Urothelium cell line (cell line): Measurements from ENCODE around the gene OS9.
A peak's percentile ranks its signal among the peaks of the same experiment; 100 is the strongest.
"Not testable (repeated sequence)": the region's sequence is repeated elsewhere in the genome, so short reads cannot be mapped to it uniquely, and the experiment has no call there.

ENCODE experiments used
- DNase-seq: peaks from one replicate; pipeline ENCODE4 v3.0.0; 2011; ENCODE audit warnings: low spot score, mixed read lengths
- FAIRE-seq: peaks from 2 replicates; lab custom pipeline; 2011; peaks lifted over from hg19 to GRCh38; lab: Jason Lieb, UNC

Gene OS9

DNA sequence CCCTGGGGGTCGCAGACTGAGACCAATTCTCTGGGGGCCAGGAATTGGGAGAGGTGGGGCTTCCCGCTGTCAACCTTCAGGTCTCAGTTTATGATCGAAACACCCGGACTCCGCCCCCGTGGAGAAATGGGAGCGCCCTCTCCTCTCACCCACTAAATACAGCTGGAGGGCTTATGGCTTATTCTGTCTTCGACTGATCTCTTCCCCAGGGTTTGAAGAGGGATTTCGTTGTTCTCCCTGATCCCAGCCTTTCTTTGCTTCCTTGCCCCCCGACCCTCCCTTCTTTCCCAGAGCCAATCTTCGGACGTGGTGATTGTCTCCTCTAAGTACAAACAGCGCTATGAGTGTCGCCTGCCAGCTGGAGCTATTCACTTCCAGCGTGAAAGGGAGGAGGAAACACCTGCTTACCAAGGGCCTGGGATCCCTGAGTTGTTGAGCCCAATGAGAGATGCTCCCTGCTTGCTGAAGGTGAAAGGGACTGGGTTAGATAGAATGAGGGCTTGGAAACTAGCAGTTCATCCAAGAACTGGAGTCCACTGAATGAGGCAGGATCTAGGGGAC, 607 bp downstream of the OS9 start:
- no peak for DNase-seq

DNA sequence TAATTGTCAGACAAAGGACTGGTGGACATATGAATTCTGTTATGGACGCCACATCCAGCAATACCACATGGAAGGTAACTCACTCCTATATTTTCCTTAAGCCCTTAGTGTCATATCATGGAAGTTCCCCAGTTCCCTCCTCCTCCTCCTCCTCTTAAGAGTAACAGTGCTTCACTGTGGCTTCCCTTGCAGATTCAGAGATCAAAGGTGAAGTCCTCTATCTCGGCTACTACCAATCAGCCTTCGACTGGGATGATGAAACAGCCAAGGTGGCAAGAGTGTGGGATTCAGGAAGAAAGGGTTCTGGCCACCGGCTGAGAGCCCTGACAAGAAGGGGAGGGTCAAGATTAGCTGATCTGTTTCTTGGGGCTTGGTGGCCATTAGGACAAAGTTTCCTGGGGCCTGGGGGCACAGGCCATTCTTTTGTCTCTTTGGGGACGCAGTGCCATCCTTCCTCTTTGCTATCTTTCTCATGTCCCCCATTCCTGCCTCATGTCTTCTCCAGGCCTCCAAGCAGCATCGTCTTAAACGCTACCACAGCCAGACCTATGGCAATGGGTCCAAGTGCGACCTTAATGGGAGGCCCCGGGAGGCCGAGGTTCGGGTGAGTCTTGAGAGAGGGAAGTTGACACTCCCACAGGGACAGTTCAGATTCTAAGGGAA, 2.0 kb downstream of the OS9 start:
- DNase-seq (no peak), FAIRE-seq (no peak)

More for the DNA sequence above, 607 bp downstream of the OS9 start:
- no peak for FAIRE-seq

DNA sequence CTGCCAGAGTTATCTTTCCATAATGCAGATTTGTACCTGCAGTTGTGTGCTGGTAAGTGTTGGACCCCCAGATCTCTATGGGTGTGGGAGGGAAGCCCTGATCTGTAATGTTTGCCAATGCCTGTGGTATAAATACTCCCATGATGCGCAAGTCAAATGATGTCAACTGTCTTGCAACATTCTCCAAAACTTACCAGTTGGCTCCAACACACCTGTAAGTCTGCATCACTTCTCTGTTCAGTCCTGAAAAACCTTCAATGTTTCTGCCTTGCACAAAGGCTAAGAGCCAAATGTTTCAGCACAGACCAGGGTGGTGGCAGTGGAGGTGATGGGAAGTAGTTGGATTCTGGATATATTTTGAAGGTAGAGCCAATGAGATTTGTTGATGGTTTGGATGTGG, 3.1 kb downstream of the OS9 start:
- DNase-seq, result no peak
- no peak for FAIRE-seq

DNA sequence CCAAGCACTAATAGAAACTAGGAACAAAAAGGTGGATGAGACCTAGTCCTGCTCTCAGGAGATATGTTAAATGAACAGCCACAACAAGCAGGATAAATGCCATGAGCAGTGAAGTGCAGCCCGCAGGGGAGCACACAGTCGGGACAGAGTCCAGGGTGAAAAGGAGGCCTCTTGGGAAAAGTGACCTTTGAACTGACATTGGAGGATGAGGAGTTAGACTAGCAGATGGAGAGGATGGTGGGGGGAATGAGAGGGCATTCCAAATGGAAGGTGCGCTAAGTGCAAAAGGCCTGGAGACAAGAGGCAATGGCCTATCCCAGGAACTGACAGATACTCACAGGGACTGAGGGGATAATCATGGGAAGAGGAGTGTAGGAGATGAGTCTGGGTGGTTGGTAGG, 4.5 kb downstream of the OS9 start:
- DNase-seq (no peak), FAIRE-seq (no peak)

DNA sequence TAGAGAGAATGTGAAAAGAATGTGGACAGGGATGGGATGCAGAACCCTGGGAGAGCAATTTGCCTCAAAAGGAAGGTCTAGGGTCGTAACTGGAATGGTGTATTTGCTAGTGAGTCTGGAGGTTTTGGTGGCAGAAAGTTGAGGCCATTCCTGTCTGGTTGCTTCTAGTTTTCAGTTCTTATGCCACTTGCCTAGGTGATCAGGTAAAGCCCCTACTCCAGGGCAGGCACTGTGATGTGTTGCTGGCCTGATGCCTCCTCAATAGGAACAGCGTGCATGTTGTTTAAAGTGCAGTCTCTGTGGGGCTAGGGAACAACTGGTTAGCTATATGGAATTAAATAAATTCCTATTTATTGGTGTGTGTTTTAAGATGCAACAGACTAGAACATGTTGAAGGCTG, 6.4 kb downstream of the OS9 start:
- DNase-seq (no peak), FAIRE-seq (no peak)

DNA sequence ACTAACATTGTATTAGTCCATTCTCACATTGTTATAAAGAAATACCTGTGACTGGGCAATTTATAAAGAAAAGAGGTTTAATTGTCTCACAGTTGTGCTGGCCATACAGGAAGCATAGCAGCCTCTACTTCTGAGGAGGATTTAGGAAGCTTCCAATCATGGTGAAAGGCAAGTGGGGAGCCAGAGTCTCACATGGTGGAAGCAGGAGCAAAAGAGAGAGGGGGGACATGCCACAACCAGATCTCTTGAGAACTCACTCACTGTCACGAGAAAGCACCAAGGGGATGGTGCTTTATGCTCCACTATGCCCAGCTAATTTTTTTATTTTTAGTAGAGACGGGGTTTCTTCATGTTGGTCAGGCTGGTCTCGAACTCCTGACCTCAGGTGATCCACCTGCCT, 13.3 kb downstream of the OS9 start:
- FAIRE-seq (no peak), DNase-seq (no peak)

DNA sequence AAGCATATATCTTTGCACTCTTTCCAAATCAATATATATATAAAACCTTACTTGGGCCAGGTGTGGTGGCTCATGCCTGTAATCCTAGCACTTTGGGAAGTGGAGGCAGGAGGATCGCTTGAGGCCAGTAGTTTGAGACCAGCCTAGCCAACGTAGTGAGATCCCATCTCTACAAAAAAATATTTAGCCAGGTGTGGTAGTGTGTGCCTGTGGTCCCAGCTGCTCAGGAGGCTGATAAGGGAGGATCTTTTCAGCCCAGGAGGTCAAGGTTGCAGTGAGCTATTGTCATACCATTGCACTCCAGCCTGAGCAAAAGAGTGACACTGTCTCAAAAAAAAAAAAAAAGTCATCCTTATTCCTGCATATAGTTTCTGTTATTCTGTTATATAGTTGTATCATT, 14.4 kb downstream of the OS9 start:
- DNase-seq (no peak), FAIRE-seq (no peak)

DNA sequence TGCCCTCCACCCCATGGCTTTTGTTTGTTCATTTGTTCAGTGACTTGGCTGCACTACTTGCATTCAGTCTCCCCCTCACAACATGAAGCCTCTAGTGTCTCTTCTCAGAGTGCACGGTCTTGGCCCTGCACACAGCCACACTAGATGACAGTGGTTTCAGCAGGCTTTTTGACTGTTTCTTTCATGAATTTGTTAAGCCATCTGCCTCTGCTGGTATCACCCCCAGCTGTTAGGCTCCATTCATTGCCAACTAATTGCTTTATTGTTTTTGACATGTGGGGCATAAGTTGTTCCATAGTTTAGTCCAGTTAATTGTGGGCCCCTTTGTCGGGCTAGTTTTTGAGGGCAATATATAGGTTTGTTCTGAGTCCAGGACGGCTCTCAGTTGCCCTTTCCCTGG, 18.8 kb downstream of the OS9 start:
- DNase-seq, result no peak
- FAIRE-seq, result no peak

DNA sequence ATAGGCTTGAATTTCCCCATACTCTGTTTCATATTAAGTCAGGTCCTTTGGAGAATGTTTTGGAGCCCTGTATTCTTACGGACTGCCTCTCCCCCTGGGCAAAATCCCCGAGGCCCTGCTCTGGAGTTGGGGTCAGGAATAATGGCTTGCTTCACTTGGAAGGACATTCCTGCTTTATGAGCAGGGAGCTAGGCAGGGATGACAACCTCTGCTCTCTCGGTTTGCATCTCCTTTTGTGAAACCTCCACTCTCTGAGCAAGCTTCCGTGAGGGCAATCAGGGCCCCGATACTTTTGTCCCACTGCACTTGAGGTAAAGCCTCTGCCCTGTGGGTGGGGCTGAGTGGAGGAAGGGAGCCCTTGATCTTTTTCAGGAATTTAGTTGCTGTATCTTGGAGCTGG, 19.3 kb downstream of the OS9 start:
- DNase-seq (no peak), FAIRE-seq (no peak)

DNA sequence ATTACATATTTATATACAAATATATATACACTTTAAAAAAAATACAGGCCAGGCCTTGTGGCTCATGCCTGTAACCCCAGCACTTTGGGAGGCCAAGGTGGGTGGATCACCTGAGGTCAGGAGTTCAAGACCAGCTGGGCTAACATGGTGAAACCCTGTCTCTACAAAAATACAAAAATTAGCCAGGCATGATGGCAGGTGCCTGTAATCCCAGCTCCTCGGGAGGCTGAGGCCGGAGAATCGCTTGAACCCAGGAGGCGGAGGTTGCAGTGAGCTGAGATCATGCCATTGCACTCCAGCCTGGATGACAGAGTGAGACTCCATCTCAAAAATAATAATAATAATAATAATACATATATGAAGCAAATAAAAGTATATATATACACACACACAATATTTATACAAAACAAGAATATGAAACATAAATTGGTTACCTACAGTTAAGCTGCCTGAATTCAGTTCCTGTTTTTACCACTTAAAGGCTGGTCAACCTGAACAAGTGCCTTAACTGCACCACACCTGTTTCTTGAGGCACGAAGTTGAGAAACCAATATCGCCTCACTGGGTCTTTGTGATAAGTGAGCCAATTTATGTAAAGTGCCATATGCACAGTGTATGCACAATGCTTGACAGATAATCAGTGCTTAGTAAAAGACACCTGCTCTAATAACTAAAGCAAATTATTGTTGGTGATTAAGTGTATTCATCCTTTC, 21.3 kb downstream of the OS9 start:
- not testable (repeated sequence) for FAIRE-seq, DNase-seq

DNA sequence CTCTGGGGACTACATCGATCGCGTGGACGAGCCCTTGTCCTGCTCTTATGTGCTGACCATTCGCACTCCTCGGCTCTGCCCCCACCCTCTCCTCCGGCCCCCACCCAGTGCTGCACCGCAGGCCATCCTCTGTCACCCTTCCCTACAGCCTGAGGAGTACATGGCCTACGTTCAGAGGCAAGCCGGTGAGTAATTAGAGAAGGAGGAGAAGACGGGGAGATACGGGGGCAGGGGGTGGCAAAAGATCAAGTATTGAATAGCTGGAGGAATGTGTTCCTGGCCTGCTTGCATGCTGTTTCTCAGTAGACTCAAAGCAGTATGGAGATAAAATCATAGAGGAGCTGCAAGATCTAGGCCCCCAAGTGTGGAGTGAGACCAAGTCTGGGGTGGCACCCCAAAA, 21.9 kb downstream of the OS9 start:
- FAIRE-seq, result no peak
- no peak for DNase-seq

DNA sequence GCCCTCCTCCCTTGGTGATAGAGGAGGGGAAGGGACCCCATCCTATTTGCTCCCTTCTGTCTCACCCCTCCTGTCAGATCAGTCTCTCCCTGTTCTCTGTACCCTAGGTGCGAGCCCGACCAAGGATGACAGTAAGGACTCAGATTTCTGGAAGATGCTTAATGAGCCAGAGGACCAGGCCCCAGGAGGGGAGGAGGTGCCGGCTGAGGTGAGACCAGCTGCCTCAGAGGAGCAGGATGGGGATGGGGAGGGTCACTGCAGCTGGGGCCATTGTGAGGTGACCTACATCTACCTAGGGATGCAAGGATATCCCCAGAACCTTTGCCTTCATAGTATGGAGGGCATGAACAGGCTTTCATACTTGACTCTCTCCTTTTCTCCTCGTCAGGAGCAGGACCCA, 22.4 kb downstream of the OS9 start:
- FAIRE-seq, result no peak
- no peak for DNase-seq

DNA sequence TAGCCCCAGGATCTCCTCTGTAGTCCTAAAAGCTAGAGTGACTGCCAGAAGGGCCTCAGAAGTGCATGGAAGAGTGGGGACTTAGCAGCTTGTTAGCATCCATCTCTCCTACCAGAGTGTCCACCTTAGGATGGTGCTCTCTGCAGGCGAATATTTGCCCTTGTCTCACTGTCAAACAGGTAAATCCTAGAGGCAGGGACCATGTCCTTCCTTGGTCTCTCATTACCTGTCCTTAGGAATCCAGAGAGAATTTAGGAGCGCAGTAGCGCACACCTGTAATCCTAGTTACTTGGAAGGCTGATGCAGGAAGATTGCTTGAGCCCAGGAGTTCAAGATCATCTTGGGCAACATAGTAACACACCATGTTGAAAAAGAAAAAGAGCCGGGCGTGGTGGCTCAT, 23.2 kb downstream of the OS9 start:
- no peak for DNase-seq
- FAIRE-seq, result no peak

DNA sequence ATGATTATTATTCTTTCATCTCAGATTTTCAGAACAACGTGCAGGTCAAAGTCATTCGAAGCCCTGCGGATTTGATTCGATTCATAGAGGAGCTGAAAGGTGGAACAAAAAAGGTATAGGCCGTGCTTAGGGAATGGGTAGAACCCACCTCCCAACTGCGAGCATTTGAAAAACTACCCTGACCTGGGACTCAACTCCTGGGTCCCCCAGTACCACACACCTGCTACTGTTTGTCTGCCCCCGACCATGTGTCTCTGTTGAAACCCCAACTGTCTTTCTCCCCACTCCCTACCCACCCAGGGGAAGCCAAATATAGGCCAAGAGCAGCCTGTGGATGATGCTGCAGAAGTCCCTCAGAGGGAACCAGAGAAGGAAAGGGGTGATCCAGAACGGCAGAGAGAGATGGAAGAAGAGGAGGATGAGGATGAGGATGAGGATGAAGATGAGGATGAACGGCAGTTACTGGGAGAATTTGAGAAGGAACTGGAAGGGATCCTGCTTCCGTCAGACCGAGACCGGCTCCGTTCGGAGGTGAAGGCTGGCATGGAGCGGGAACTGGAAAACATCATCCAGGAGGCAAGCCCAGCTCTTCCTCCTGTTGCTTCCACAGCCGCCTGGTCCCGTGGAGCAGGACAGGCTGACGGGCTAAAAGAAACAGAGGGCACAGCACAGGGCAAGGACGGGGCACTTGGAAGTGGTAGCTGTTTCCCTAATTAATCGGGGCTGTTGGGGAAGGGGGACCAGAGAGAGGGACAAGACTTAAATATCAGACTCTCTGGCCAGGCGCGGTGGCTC, 24.1 kb downstream of the OS9 start:
- DNase-seq, result no peak
- FAIRE-seq, result no peak

DNA sequence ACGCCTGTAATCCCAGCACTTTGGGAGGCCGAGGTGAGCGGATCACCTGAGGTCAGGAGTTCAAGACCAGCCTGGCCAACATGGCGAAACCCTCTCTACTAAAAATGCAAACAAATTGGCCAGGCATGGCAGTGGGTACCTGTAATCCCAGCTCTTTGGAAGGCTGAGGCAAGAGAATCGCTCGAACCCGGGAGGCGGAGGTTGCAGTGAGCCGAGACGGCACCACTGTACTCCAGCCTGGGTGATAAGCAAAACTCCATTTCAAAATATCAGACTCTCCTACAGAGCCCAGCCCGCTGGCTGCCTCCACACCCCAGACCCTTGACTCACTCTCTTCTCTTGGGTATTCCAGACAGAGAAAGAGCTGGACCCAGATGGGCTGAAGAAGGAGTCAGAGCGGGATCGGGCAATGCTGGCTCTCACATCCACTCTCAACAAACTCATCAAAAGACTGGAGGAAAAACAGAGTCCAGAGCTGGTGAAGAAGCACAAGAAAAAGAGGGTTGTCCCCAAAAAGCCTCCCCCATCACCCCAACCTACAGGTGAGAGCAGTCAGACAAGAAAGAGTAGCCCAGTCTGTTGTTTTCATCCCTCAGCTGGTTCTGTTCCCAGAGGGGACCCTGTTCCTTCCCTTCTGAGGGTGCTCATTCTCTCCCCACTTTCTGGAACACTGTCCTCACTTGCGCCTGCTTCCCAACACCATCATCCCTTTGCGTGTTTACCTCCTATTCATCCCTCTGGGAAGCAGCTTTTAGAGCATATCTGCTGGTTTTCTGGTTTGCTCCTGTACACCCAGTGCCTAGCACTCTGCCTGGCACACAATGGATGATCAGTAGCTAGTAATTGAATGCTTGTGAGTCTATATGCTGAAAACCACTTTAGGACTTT, 25.0 kb downstream of the OS9 start:
- no peak for FAIRE-seq
- no peak for DNase-seq

DNA sequence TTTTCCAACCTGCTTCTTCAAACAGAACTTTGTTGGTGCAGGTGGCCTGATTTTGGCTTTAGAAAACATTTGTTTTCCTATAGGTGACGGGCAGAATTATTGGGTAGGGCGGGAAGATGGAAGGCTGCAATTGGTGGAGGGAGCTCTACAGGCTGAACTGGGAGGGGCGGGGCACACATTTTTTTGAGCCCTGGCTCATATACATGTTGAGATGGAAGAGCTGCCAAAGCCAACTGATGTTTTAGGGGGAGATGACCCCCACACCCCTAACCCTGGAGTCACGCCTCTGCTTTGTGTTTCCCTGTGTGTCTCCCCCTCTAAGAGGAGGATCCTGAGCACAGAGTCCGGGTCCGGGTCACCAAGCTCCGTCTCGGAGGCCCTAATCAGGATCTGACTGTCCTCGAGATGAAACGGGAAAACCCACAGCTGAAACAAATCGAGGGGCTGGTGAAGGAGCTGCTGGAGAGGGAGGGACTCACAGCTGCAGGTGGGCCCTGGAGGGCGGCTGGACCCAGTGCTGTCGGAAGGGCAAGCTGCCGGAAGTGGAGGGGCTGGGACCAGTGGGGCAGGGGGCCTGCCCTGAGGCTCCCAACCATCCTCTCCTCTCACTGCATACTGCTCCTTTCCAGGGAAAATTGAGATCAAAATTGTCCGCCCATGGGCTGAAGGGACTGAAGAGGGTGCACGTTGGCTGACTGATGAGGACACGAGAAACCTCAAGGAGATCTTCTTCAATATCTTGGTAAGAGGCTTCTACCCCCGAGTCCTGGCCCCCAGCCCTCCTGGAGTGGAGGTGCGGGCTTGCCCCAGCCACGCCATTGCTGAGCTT, 26.1 kb downstream of the OS9 start:
- FAIRE-seq, result no peak

DNA sequence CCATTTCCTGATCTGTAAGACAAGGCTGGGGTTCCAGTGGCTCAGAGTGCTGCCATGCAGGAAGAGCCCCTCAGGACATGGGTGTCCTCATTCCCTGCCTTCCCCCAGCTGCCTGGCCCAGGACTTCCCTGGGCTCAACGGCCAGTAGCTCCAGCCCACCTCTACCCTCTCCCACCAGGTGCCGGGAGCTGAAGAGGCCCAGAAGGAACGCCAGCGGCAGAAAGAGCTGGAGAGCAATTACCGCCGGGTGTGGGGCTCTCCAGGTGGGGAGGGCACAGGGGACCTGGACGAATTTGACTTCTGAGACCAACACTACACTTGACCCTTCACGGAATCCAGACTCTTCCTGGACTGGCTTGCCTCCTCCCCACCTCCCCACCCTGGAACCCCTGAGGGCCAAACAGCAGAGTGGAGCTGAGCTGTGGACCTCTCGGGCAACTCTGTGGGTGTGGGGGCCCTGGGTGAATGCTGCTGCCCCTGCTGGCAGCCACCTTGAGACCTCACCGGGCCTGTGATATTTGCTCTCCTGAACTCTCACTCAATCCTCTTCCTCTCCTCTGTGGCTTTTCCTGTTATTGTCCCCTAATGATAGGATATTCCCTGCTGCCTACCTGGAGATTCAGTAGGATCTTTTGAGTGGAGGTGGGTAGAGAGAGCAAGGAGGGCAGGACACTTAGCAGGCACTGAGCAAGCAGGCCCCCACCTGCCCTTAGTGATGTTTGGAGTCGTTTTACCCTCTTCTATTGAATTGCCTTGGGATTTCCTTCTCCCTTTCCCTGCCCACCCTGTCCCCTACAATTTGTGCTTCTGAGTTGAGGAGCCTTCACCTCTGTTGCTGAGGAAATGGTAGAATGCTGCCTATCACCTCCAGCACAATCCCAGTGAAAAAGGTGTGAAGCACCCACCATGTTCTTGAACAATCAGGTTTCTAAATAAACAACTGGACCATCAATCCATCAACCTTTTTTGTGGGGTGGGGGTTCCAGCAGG, 27.0 kb downstream of the OS9 start:
- peak; percentile 1 for DNase-seq
- no peak for FAIRE-seq

More for the DNA sequence above, 26.1 kb downstream of the OS9 start:
- no peak for DNase-seq

DNA sequence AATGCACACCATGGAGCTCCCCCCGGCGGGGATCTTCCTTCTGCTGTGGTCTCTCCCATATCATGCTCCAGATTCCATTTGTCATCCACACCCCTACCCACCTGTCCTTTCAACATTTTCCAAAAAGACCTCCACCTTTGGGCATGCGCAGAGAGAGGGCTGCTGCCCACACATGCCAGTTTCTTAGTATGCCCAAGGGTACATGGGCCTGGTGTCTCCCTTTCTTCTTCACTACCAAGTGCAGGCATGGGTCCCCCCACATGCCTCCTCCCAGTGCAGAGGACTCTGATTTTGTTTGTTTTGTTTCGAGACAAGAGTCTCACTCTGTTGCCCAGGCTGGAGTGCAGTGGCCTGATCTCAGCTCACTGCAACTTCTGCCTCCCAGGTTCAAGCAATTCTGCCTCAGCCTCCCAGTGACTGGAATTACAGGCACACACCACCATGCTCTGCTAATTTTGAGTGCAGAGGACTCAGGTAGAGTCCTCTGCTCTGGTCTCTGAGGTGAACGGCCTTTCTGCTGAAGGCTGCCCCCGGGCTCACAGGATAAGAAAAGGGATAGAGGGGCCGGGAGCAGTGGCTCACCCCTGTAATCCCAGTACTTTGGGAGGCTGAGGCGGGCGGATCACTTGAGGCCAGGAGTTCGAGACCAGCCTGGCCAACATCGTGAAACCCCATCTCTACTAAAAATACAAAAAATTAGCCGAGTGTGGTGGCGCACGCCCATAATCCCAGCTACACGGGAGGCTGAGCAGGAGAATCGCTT, 28.1 kb downstream of the OS9 start:
- not testable (repeated sequence) for FAIRE-seq, DNase-seq
